ENCODE data around the gene STYXL2.

Gene STYXL2

DNA sequence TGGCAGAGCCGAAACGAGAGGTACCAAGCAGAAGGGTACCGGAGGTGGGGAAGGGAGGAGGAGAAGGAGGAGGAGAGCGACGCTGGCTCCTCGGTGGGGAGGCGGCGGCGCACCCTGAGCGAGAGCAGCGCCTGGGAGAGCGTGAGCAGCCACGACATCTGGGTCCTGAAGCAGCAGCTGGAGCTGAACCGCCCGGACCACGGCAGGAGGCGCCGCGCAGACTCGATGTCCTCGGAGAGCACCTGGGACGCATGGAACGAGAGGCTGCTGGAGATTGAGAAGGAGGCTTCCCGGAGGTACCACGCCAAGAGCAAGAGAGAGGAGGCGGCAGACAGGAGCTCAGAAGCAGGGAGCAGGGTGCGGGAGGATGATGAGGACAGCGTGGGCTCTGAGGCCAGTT, 32.4 kb downstream of the STYXL2 start:
- TF ChIP-seq, protein P1, sequence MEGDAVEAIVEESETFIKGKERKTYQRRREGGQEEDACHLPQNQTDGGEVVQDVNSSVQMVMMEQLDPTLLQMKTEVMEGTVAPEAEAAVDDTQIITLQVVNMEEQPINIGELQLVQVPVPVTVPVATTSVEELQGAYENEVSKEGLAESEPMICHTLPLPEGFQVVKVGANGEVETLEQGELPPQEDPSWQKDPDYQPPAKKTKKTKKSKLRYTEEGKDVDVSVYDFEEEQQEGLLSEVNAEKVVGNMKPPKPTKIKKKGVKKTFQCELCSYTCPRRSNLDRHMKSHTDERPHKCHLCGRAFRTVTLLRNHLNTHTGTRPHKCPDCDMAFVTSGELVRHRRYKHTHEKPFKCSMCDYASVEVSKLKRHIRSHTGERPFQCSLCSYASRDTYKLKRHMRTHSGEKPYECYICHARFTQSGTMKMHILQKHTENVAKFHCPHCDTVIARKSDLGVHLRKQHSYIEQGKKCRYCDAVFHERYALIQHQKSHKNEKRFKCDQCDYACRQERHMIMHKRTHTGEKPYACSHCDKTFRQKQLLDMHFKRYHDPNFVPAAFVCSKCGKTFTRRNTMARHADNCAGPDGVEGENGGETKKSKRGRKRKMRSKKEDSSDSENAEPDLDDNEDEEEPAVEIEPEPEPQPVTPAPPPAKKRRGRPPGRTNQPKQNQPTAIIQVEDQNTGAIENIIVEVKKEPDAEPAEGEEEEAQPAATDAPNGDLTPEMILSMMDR (conservative IDR thresholded peaks at IDR 0.05; ENCODE audit: control insufficient read depth, insufficient read depth, low read depth, low read length) = no peak
- DNase-seq (ENCODE audit: low read depth) = no peak
- no peak overlapping the region for H3K4me3 ChIP-seq (ENCODE audit: control insufficient read depth, low read depth, low read length)

DNA sequence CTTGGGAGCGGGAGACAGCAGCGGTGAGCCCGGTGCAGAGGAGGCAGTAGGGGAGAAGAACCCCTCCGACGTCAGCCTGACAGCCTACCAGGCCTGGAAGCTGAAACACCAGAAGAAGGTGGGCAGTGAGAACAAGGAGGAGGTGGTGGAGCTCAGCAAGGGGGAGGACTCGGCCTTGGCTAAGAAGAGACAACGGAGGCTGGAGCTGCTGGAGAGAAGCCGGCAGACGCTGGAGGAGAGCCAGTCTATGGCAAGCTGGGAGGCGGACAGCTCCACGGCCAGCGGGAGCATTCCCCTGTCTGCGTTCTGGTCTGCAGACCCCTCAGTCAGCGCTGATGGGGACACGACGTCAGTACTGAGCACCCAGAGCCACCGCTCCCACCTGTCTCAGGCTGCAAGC, 32.9 kb downstream of the STYXL2 start:
- TF ChIP-seq, protein P1 (conservative IDR thresholded peaks at IDR 0.05; ENCODE audit: control insufficient read depth, insufficient read depth, low read depth, low read length) = no peak
- DNase-seq (ENCODE audit: low read depth) = no peak
- H3K4me3 ChIP-seq (ENCODE audit: control insufficient read depth, low read depth, low read length) = no peak overlapping the region

DNA sequence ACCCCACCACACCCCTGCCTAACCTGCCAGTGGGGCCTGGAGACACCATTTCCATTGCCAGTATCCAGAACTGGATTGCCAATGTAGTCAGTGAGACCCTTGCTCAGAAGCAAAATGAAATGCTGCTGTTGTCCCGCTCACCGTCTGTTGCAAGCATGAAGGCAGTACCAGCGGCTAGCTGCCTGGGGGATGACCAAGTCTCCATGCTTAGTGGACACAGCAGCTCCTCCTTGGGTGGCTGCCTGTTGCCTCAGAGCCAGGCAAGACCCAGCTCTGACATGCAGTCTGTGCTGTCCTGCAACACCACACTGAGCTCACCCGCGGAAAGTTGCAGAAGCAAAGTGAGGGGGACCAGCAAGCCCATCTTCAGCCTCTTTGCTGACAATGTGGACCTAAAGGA, 33.4 kb downstream of the STYXL2 start:
- TF ChIP-seq, protein P1 (conservative IDR thresholded peaks at IDR 0.05; ENCODE audit: control insufficient read depth, insufficient read depth, low read depth, low read length) = no peak
- H3K4me3 ChIP-seq (ENCODE audit: control insufficient read depth, low read depth, low read length) = no peak overlapping the region
- no peak for DNase-seq (ENCODE audit: low read depth)

DNA sequence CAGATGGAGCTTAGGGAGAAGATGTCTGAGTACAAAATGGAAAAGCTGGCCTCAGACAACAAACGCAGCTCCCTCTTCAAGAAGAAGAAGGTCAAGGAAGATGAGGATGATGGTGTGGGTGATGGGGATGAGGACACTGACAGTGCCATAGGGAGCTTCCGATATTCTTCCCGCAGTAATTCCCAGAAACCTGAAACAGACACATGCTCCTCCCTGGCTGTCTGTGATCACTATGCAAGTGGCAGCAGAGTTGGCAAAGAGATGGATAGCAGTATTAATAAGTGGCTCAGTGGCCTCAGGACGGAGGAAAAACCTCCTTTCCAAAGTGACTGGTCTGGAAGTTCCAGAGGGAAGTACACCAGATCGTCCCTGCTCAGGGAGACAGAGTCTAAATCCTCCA, 33.8 kb downstream of the STYXL2 start:
- no peak overlapping the region for H3K4me3 ChIP-seq (ENCODE audit: control insufficient read depth, low read depth, low read length)
- TF ChIP-seq, protein P1 (conservative IDR thresholded peaks at IDR 0.05; ENCODE audit: control insufficient read depth, insufficient read depth, low read depth, low read length) = no peak

DNA sequence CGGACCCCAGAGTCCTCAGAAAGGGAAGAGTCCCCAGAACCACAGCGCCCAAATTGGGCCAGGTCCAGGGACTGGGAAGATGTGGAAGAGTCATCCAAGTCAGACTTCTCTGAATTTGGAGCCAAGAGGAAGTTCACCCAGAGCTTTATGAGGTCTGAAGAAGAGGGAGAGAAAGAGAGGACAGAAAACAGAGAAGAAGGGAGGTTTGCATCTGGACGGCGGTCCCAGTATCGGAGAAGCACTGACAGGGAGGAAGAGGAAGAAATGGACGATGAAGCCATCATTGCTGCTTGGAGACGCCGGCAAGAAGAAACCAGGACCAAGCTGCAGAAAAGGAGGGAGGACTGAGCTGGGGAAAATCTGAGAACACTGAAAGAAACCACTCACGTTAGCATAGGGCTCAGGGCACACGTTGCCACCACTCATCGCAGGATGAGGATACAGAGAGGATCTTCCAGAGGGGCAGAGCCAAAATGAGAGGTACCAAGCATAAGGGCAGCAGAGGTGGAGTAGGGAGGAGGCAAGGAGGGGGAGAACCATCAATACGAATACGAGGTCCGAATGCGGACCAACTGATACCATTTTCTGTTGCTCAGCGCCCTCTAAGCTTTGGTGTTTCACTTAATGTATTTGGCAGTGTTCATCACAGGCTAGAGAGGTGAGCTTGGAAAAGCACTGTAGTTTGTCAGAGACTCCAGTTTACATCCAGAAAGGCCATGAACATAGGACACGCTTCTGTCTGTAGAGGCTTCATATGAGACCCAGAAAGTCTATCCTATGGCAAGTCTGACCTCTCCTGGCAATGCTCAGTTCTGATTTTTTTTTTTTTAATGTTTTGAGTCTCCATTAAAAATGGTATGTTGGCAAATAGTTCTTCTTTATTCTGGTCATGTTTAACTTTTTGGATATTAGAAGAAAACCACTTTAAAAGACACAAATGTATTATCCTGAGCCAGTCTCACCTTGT, 34.7 kb downstream of the STYXL2 start:
- TF ChIP-seq, protein P1 (conservative IDR thresholded peaks at IDR 0.05; ENCODE audit: control insufficient read depth, insufficient read depth, low read depth, low read length) = no peak
- no peak overlapping the region for H3K4me3 ChIP-seq (ENCODE audit: control insufficient read depth, low read depth, low read length)
- DNase-seq (ENCODE audit: low read depth) = no peak

More for the DNA sequence above, 33.8 kb downstream of the STYXL2 start:
- DNase-seq (ENCODE audit: low read depth) = no peak

DNA sequence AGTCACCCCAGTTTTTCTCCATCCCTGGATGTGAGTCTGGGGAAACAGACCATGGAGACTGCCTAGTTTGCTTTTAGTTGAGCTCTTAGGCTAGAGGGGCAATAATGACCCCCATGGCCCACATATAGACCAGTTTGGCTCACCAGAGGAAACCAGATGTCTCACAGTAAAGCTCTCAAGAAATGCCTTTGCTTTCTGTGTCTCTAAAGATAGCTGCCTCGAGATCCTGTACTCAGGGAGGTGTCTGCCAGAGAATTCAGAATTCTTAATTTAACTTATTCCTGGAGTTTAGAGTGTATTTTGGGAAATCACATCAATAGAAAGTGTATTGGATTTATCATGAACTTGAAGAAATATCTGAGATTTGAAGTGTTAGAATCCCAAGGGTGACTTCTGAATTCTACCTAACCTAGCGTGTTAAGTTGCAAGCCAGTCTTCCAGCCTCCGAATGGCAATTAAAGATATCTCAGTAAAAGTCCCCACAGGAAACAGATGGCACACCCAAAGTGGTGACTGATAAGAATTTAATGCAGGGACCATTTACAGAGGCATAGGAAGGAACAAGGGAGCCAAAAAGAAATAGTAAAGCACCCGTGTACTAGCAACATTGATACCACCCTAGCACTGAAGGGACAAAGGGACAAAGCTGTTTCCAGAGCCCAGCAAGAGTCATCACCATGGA, 37.1 kb downstream of the STYXL2 start:
- TF ChIP-seq, protein P1 (conservative IDR thresholded peaks at IDR 0.05; ENCODE audit: control insufficient read depth, insufficient read depth, low read depth, low read length) = no peak
- DNase-seq (ENCODE audit: low read depth) = no peak
- H3K4me3 ChIP-seq (ENCODE audit: control insufficient read depth, low read depth, low read length) = no peak overlapping the region
